ENCODE measurements around the gene GPR37. TPM values are rescaled to one million over a fixed set of nuclear protein-coding genes. Genes with fewer than 3 reads are reported as not detected.

Gene GPR37
- total and polyA plus RNA-seq, 12 donors, result 0.11 to 14.3 (median 0.17) TPM; not detected in 4

GRCh38 chr7:124747072-124747471, 18.5 kb downstream of the GPR37 start:
- H3K9me3 ChIP-seq (replicated peaks in 1 of 3), result no peaks in the 10 kb centered on the region
- no peaks in the 10 kb centered on the region for H3K27me3 ChIP-seq
- H3K36me3 ChIP-seq (replicated peaks in 1 of 2), result no peaks in the 10 kb centered on the region
- no peak for TF ChIP-seq CTCF (IDR thresholded peaks at IDR 0.05)
- no peak for TF ChIP-seq POLR2A (IDR thresholded peaks at IDR 0.05)
- WGBS, 4 donors, result 84 to 93% (median 88%) methylated on average over 10 to 11 of the region's 11 CpGs
- intact Hi-C loops (cut with DNase I), result no loop called here
- no peak overlapping the region for H3K4me3 ChIP-seq
- no peaks in the 10 kb centered on the region for H3K4me1 ChIP-seq (replicated peaks in 1 of 2)
- no peak overlapping the region for H3K27ac ChIP-seq
- DNase-seq, result no peak

GRCh38 chr7:124738639-124739038, 27.0 kb downstream of the GPR37 start:
- intact Hi-C loops (cut with DNase I), result no loop called here
- Histone ChIP-seq H3K9me3 (replicated peaks in 1 of 3) (no peaks in the 10 kb centered on the region), H3K27me3 (no peaks in the 10 kb centered on the region), H3K4me3 (no peak overlapping the region), H3K36me3 (replicated peaks in 1 of 2) (no peaks in the 10 kb centered on the region), H3K27ac (no peak overlapping the region), H3K4me1 (replicated peaks in 1 of 2) (no peaks in the 10 kb centered on the region)
- no peak for DNase-seq
- no peak for TF ChIP-seq CTCF (IDR thresholded peaks at IDR 0.05)
- no peak for TF ChIP-seq POLR2A (IDR thresholded peaks at IDR 0.05)
- 71 to 79% (median 73%) methylated on average over 3 of the region's 3 CpGs for WGBS, 4 donors

- Histone ChIP-seq H3K27ac (no peak overlapping the region), H3K27me3 (no peaks in the 10 kb centered on the region), H3K9me3 (replicated peaks in 1 of 3) (no peaks in the 10 kb centered on the region), H3K4me1 (replicated peaks in 1 of 2) (no peaks in the 10 kb centered on the region), H3K36me3 (replicated peaks in 1 of 2) (no peaks in the 10 kb centered on the region), H3K4me3 (no peak overlapping the region)
- intact Hi-C loops (cut with DNase I), result no loop called here
- TF ChIP-seq POLR2A (IDR thresholded peaks at IDR 0.05) (no peak), CTCF (IDR thresholded peaks at IDR 0.05) (no peak)
- DNase-seq, result no peak
- 66 to 82% (median 70%) methylated on average over 2 of the region's 2 CpGs for WGBS, 4 donors
Measured at GRCh38 chr7:124737760-124738300, 27.8 kb downstream of the GPR37 start.

- no peak for TF ChIP-seq CTCF (IDR thresholded peaks at IDR 0.05)
- TF ChIP-seq POLR2A (IDR thresholded peaks at IDR 0.05), result no peak
- WGBS, 4 donors, result 7 to 22% (median 11%) methylated on average over 1 of the region's 1 CpG
- no peak for DNase-seq
- H3K4me1 ChIP-seq (replicated peaks in 1 of 2), result no peaks in the 10 kb centered on the region
- no peak overlapping the region for H3K27ac ChIP-seq
- no peaks in the 10 kb centered on the region for H3K27me3 ChIP-seq
- no peaks in the 10 kb centered on the region for H3K9me3 ChIP-seq (replicated peaks in 1 of 3)
- no peak overlapping the region for H3K4me3 ChIP-seq
- no peaks in the 10 kb centered on the region for H3K36me3 ChIP-seq (replicated peaks in 1 of 2)
- intact Hi-C loops (cut with DNase I), result no loop called here
Measured at GRCh38 chr7:124728610-124729009, 37.0 kb downstream of the GPR37 start.
